NCI-H82 (cell line): ENCODE measurements around the gene SH2D6.
"Not testable (repeated sequence)": the region's sequence is repeated elsewhere in the genome, so short reads cannot be mapped to it uniquely, and the experiment has no call there.

Source experiments
- DNase-seq: peaks from one replicate; lab custom pipeline; 2025; lab: John Stamatoyannopoulos, UW

The SH2D6 gene

DNA sequence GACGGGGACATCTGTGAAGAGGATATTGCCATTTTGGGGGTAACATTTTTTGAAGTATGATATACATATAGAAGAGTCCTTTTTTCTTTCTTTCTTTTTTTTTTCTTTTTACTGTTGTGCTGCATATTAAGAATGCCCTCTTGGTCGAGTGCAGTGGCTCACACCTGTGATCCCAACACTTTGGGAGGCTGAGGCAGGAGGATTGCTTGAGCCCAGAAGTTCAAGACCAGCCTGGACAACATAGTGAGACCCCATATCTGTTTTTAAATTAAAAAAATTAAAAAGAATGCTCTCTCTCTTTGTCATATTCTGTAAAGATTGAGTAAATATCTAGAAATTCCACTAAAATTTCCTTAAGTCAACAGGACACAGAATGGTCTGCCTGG lies 3.6 kb downstream of the SH2D6 start:
- DNase-seq: no peak

GRCh38 chr2:85423525-85423924 lies 5.0 kb downstream of the SH2D6 start:
- DNase-seq: peak; percentile 93

GRCh38 chr2:85425588-85425987 lies 7.1 kb downstream of the SH2D6 start:
- no peak for DNase-seq

- DNase-seq: no peak
These were observed 8.9 kb downstream of the SH2D6 start for GRCh38 chr2:85427300-85427835.

DNA sequence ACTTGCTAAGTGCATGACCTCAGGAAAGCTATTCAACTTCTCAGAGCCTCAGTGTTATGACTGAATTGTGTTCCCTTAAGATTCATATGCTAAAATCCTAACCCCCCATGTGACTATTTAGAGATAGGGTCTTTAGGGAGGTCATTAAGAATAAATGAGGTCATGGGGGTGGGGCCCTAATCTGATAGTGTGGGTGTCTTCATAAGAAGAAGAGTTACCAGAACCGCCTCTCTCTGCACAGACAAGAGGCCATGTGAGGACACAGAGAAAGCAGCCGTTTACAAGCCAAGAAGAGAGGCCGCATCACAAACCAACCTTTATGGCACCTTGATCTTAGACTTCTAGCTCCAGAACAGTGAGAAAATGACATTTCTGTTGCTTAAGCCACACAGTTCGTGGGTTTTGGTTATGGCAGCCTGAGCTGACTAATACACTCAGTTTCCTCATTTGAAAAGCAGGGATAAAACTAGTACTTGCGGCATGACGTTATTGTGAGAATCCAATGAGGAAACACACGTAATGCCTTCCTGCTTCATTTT lies 9.9 kb downstream of the SH2D6 start:
- DNase-seq: peak; percentile 64

DNA sequence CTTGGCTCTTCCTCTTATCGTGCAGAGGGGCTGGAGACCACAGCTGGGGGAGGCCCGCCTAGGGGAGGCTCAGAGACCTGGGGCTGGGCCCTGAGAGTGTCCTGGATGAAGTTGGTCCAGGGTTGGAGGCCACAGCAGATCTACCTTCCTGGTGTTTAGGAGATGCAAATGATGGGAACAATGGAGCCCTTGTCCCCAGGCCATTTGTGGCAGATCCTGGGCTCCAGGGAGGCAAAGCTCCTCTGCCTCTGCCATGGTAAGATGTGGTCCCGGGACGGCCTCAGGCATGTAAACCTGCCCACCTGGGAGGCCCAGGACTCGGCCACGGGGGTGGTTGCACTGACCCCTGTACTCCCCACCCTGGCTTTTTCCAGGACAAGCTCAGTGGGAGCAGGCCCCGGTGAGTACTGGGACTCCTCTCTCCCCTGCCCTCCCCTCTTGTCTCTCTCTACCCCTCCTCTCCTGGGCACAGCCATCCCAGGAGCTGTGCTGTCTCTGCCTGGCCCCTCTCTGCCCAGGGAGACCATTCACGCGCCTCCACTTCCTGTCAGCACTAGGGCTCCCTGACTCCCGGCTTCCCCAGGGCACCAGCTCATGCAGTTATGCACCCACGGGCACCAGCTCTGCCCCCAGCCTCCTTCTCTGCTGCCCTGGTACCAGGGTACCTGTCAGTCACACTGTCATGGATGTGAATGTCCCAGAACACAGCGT lies 10.9 kb downstream of the SH2D6 start:
- DNase-seq: no peak

DNA sequence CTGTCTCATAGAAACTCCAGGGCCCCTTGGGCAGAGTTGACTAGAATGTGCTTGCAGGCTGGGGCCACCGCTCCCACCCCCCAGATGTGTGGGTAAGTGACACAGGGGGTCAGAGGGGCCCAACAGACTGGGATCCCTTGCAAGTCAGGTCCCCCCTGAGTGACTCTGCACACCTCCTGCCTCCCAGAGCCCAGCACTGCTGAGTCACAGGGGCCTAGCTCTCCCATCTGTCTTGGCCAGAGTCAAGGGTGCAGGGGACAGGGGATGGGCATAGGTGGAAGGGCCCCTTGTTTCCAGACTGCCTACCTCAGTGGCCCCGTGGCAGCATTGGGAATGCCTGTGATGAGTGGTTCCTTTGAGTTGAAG lies 11.4 kb downstream of the SH2D6 start:
- no peak for DNase-seq

DNA sequence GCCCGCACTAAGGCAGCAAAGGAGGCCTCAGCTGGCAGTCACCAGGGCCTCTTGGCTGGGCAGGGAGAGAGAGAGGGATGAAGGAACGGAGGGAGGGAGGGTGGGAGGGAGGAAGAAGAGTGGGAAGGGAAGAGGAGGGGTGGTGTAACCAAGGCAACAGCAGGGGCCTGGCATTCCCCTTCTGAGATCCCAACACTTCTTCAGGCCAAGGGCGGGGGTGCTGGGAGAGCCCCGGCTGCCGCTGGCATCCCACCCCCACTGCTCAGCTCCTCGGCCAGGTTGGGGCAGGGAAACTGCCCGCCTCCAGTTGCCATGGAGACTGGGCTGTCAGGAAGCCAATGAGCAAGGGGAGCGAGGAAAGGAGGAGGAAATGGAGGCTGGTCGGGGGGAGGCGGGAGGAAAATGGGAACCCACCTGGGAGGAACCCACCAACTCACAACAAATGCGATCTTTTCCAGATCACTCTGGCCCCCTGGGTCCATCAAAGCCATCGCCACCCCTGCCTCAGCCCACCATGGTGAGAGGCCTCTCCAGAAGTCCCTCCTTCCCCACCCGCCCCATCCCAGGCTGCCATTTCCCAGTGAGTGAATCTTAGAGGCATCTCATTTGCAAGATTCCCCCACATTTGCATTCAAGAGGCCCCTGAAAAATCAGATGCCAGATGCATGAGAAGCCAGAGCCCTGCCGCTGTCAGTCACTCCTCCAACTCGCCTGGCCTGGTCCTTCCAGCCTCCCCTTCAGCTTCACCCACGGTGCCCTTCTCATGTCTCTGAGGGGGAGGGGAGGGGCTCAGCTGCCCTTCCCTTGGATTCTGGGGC lies 12.4 kb downstream of the SH2D6 start:
- no peak for DNase-seq

GRCh38 chr2:85431570-85432205 lies 13.2 kb downstream of the SH2D6 start:
- DNase-seq: no peak

GRCh38 chr2:85433511-85434089 lies 15.1 kb downstream of the SH2D6 start:
- DNase-seq: peak; percentile 82

- DNase-seq: no peak
These were observed 16.2 kb downstream of the SH2D6 start for GRCh38 chr2:85434696-85435095.

GRCh38 chr2:85435220-85435958 lies 16.9 kb downstream of the SH2D6 start:
- DNase-seq: no peak

DNA sequence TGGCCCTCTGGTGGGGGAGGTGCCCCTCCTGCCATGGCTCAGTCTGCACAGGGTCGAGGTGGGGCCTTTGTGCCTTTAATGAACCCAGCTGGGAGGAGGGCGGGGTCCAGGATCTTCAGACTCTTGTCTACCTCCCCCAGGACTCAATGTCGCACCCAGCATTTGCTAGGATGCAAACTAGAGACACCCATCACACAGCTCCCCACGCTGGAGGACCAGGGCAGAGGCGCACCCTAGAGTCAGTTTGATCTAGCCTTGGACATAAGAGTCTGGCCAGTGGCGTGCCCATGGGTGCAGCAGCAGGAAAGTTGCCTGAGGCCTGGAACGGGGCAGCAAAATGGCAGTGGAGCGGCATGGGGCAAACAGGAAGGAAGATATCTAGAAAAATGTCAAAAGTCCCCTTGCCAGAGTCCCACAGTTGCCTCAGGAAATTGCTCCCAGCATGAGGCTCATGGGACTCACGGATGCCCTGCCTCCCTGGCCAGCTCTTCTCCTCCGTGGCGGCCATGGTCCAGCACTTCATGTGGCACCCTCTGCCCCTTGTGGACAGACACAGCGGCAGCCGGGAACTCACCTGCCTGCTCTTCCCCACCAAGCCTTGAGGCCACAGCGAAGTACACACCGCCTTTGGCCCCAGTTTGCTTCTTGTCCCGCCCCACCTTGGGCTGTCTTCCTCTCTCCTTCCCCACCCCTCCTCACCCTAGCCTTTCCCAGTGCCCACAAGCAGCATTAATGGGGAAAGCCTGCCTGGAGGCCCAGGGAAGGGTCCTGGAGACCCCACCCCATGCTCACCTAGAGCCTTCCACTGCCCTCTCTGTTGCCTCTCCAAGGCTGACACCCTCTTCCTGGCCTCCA lies 17.7 kb downstream of the SH2D6 start:
- DNase-seq: peak; percentile 38

DNA sequence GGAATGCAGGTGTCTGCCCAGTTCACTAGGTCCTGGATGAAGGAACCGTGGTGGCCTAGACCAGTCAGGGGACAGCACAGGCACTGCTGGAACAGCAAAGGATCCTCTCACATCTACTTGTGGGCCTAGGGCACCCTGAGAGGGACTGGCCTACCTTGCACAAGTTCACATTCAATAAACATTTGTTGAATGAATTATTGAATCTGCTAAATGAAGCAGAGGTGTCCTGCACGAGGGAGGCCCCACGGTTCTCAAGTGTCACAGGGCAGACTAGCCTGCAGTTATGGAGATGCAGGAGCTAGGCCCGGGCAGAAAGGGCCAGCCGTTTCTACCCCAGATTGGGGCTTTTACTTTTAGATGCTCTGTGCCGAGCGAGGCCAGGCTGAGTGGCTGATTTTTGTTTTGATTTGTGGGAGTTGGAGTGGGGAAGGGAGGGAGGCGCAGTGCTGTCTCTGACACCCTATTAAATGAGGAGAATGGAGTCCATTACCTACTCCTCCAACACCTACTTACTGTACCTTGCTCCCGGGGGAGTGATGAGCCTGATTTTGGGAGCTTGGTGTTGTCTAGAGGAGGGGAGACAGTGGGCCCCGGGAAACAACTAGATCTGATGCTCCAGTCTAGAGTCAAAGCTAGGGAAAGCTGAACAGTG lies 18.4 kb downstream of the SH2D6 start:
- no peak for DNase-seq

- peak; percentile 97 for DNase-seq
These were observed 19.1 kb downstream of the SH2D6 start for GRCh38 chr2:85437488-85438200.

DNA sequence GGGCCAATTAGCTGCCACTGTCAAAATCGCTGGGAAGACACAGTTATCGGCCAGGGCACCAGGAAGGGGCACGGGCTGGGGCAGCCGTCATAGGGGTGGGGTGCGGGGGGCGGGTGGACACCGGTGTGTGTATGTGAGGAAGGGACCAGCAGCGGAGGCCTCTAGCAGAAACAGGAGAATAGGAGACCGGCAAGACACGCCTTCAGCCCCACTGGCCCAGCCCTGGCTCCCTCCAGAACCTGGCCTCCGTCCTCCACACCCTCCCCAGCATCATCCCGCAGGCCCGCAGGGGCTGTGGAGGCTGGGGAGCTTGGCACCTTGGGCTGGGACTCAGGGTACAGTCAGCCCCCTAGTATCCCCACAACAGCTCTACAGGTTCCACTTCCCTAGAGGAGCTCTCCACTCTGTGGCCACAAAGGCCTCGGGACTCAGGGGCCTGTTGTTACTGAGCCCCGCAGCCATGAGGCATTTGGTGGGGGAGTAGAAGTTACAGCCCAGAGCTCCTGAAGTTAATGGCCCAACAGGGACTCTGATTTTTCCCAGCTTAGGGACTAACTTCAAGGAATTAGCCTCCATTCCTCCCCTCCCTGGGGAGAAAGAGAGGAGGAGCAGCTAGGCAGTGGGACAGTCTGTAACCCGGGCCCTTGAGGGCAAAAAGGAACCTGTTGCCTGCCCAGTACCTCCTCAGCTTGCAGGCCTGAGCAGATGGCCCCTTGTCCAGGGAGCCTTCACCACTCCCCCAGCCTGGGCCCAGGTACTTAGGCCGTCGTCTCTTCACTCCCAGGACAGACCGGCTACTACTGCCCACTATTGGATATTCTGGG lies 19.9 kb downstream of the SH2D6 start:
- DNase-seq: peak; percentile 68

DNA sequence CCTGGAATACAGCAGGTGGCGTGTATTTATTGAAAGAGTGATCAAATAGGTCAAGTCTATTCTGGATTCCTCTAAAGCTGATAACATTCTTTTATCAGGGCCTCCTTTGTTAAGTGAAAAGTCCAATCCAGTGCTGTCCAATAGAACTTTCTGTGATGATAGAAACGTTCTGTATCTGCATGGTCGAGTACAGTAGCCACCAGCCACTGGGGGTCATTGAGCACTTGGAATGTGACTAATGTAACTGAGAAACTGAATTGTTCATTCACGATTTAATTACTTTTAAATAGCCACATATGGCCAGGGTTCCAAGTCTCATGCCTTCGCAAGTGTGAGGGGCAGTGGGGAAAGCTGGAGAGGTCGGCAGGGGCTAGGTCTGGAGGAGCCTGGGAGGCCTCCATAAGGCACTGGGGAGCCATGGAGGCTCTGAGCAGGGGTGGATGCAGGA lies 20.5 kb downstream of the SH2D6 start:
- DNase-seq: no peak

GRCh38 chr2:85439569-85439968 lies 21.1 kb downstream of the SH2D6 start:
- DNase-seq: not testable (repeated sequence)
